ENCODE results near the gene GJA5. TPM values are rescaled to one million over a fixed set of nuclear protein-coding genes. Genes with fewer than 3 reads are reported as not detected.

GJA5 gene
- total RNA-seq, 4 donors from 2014 or later, result 3.6 to 5.7 (median 4.3) TPM

- no peaks in the 10 kb centered on the region for H3K27me3 ChIP-seq
- DNase-seq, result no peak
- intact Hi-C loops (cut with DNase I), result no loop called here
- no peak overlapping the region for H3K4me3 ChIP-seq (replicated peaks in 1 of 3)
- no peaks in the 10 kb centered on the region for H3K9me3 ChIP-seq
- H3K4me1 ChIP-seq, result no peaks in the 10 kb centered on the region
- 82 to 88% methylated on average over 7 of the region's 7 CpGs for WGBS, 2 donors
- H3K36me3 ChIP-seq, result no peaks in the 10 kb centered on the region
- H3K27ac ChIP-seq, result no peak overlapping the region
- TF ChIP-seq POLR2A (IDR thresholded peaks at IDR 0.05) (no peak), CTCF (IDR thresholded peaks at IDR 0.05) (no peak)
These were observed 25.5 kb upstream of the GJA5 start for GRCh38 chr1:147785794-147786506.

- no peaks in the 10 kb centered on the region for H3K36me3 ChIP-seq
- H3K27me3 ChIP-seq, result no peaks in the 10 kb centered on the region
- intact Hi-C loops (cut with DNase I), result no loop called here
- no peak overlapping the region for H3K27ac ChIP-seq
- no peak overlapping the region for H3K4me3 ChIP-seq (replicated peaks in 1 of 3)
- 93 to 95% methylated on average over 1 of the region's 1 CpG for WGBS, 2 donors
- H3K9me3 ChIP-seq, result no peaks in the 10 kb centered on the region
- no peak for DNase-seq
- TF ChIP-seq POLR2A (IDR thresholded peaks at IDR 0.05), result no peak
- TF ChIP-seq CTCF (IDR thresholded peaks at IDR 0.05), result no peak
- no peaks in the 10 kb centered on the region for H3K4me1 ChIP-seq
These were observed 24.5 kb upstream of the GJA5 start for GRCh38 chr1:147784941-147785340.

- no peak for DNase-seq
- no peaks in the 10 kb centered on the region for H3K4me1 ChIP-seq
- H3K4me3 ChIP-seq (replicated peaks in 1 of 3), result no peak overlapping the region
- TF ChIP-seq CTCF (IDR thresholded peaks at IDR 0.05) (no peak), POLR2A (IDR thresholded peaks at IDR 0.05) (no peak)
- 38 to 46% methylated on average over 3 of the region's 3 CpGs for WGBS, 2 donors
- H3K27me3 ChIP-seq, result no peaks in the 10 kb centered on the region
- no peaks in the 10 kb centered on the region for H3K9me3 ChIP-seq
- intact Hi-C loops (cut with DNase I), result no loop called here
- no peaks in the 10 kb centered on the region for H3K36me3 ChIP-seq
- H3K27ac ChIP-seq, result no peak overlapping the region
These were observed 20.7 kb upstream of the GJA5 start for GRCh38 chr1:147781056-147781471.

- TF ChIP-seq POLR2A (IDR thresholded peaks at IDR 0.05) (no peak), CTCF (IDR thresholded peaks at IDR 0.05) (no peak)
- no peak overlapping the region for H3K4me3 ChIP-seq (replicated peaks in 1 of 3)
- DNase-seq, result no peak
- no peaks in the 10 kb centered on the region for H3K27me3 ChIP-seq
- intact Hi-C loops (cut with DNase I), result no loop called here
- WGBS, 2 donors, result 68 to 76% methylated on average over 5 of the region's 5 CpGs
- no peaks in the 10 kb centered on the region for H3K9me3 ChIP-seq
- no peaks in the 10 kb centered on the region for H3K4me1 ChIP-seq
- H3K36me3 ChIP-seq, result no peaks in the 10 kb centered on the region
- no peak overlapping the region for H3K27ac ChIP-seq
These were observed 17.3 kb upstream of the GJA5 start for GRCh38 chr1:147777694-147778093.

GRCh38 chr1:147773215-147773715 is 12.9 kb upstream of the GJA5 start:
- DNase-seq, result no peak
- no peaks in the 10 kb centered on the region for H3K4me1 ChIP-seq
- no peak overlapping the region for H3K27ac ChIP-seq
- 28 to 34% methylated on average over 9 of the region's 9 CpGs for whole genome bisulfite sequencing, 2 donors
- no peak overlapping the region for H3K4me3 ChIP-seq (replicated peaks in 1 of 3)
- TF ChIP-seq POLR2A (IDR thresholded peaks at IDR 0.05), result no peak
- intact Hi-C loops (cut with DNase I), result no loop called here
- no peaks in the 10 kb centered on the region for H3K27me3 ChIP-seq
- no peaks in the 10 kb centered on the region for H3K9me3 ChIP-seq
- no peaks in the 10 kb centered on the region for H3K36me3 ChIP-seq
